Tibial nerve (tissue), 4 donors: ENCODE measurements around the gene POLA1.

Experiments used
- CTCF ChIP-seq, 5 experiments: fragments of 200-600 bp in 3 of 5; fragments of 450-650 bp in 2 of 5; sonication (generic) in 3 of 5; IDR thresholded peaks; one replicate each; pipeline ENCODE4 v1.5.1; 2016 to 2019; ENCODE audit warnings: antibody characterized with exemption in 5 of 5, mild to moderate bottlenecking in 3 of 5, moderate library complexity in 2 of 5
- EP300 ChIP-seq, 2 donors: sonication (generic); formaldehyde crosslinking; IDR thresholded peaks; one replicate each; pipeline ENCODE4 v1.6.1; 2017; ENCODE audit warnings: antibody characterized with exemption in 2 of 2, mild to moderate bottlenecking in 1 of 2

GRCh38 chrX:24761306-24761705, 67.6 kb downstream of the POLA1 start:
- TF ChIP-seq CTCF (IDR thresholded peaks at IDR 0.05) (no peak), EP300 (IDR thresholded peaks at IDR 0.05) (no peak)
